ENCODE measurements around the gene AKR7A2. TPM values are rescaled to one million over a fixed set of nuclear protein-coding genes. Genes with fewer than 3 reads are reported as not detected.
"Not testable (repeated sequence)": the region's sequence is repeated elsewhere in the genome, so short reads cannot be mapped to it uniquely, and the experiment has no call there.

Gene AKR7A2
- polyA plus RNA-seq, 3 donors: 19.5 to 117 (median 89.3) TPM

DNA sequence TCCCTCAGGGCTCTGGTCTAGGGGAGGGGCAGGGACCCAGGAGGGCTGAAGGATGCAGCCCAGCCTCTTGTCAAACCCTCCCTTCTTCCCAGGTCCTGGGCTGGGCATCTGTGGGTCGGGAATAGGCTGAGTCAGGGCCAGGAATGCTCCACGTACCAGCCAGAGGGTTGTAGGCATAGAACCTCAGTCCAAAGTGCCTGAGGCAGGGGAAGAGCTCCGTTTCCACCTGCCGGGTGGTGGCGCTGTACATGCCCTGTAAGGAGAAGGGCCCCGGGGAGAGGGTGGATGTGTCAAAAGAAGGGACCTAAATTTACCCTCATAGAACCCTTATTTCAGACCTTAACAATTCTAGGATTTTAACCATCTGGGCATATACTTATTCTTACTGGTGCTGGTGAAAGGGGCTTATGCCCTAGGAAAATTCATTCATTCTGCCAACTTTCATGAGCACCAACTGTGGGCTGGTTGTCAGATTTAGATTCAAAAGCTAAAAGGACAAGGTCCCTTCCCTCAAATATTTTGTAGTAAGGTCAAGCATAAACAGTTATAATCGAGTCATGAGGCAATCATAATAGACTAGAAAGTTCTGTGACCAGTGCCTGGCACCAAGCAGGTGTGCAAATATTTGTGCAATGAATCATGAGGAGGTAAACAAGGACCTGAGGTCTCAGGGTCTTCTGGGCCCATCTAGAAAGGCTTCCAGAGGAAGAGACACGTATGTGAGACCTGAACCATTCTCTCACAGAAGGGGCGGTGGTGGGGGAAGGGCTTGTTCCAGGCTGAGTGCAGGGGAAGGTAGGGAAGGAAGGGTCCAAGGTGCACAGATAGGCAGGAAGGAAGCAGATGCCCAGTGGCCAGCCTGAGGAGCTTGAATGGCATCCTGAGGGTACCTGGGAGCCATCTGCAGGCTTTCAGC, 42.3 kb downstream of the AKR7A2 start:
- H3K9me3 ChIP-seq (replicated peaks in 1 of 2; ENCODE audit: control insufficient read depth in 1 of 2, insufficient read depth in 1 of 2, low read length in 2 of 2); H3K4me1 Mint-ChIP-seq; H3K4me3 ChIP-seq (replicated peaks in 1 of 3; ENCODE audit: low read depth in 2 of 3, low read length in 3 of 3); H3K9me3 Mint-ChIP-seq; H3K36me3 ChIP-seq (replicated peaks in 1 of 2; ENCODE audit: control insufficient read depth in 1 of 2, insufficient read depth in 2 of 2, low read length in 2 of 2); H2AFZ ChIP-seq (ENCODE audit: insufficient read depth, low read depth, low read length, poor library complexity, severe bottlenecking); H3K36me3 Mint-ChIP-seq; H3K79me2 ChIP-seq (ENCODE audit: insufficient read depth, low read length); intact Hi-C loops (cut with micrococcal nuclease); H3K4me2 ChIP-seq (replicated peaks; ENCODE audit: extremely low read depth, low read length, poor library complexity, severe bottlenecking); H3K9ac ChIP-seq (ENCODE audit: insufficient read depth, low read length, poor library complexity, severe bottlenecking); H4K20me1 ChIP-seq (ENCODE audit: insufficient read depth, low read length); H3K4me1 ChIP-seq (ENCODE audit: control insufficient read depth in 1 of 2, insufficient read depth in 2 of 2, low read length in 2 of 2); H3K27ac ChIP-seq (ENCODE audit: low read depth in 1 of 2, low read length in 2 of 2); H3K27ac Mint-ChIP-seq; DNase-seq; H3K4me3 Mint-ChIP-seq: not testable (repeated sequence)
- peaks cover 5 to 16% of the 10 kb centered on the region in 2 donors for H3K27me3 ChIP-seq (ENCODE audit: control insufficient read depth in 2 of 2, insufficient read depth in 2 of 2, low read length in 2 of 2)
- peaks cover 18 to 27% (median 21%) of the 10 kb centered on the region in 3 donors for H3K27me3 Mint-ChIP-seq (ENCODE audit: low read depth in 3 of 3)
- no CpG with 5 or more reads among the region's 9 CpGs for WGBS (ENCODE audit: insufficient coverage)

GRCh38 chr1:19268445-19268844, 43.5 kb downstream of the AKR7A2 start:
- peaks cover 9 to 15% (median 11%) of the 10 kb centered on the region in 3 donors for H3K27me3 Mint-ChIP-seq (ENCODE audit: low read depth in 3 of 3)
- Histone ChIP-seq H2AFZ (ENCODE audit: insufficient read depth, low read depth, low read length, poor library complexity, severe bottlenecking) (no peak overlapping the region), H3K27ac (ENCODE audit: low read depth in 1 of 2, low read length in 2 of 2) (no peak overlapping the region), H3K9me3 (replicated peaks in 1 of 2; ENCODE audit: control insufficient read depth in 1 of 2, insufficient read depth in 1 of 2, low read length in 2 of 2) (no peaks in the 10 kb centered on the region), H3K4me2 (replicated peaks; ENCODE audit: extremely low read depth, low read length, poor library complexity, severe bottlenecking) (no peak overlapping the region), H3K36me3 (replicated peaks in 1 of 2; ENCODE audit: control insufficient read depth in 1 of 2, insufficient read depth in 2 of 2, low read length in 2 of 2) (no peaks in the 10 kb centered on the region), H3K4me3 (replicated peaks in 1 of 3; ENCODE audit: low read depth in 2 of 3, low read length in 3 of 3) (no peak overlapping the region), H3K27me3 (ENCODE audit: control insufficient read depth in 2 of 2, insufficient read depth in 2 of 2, low read length in 2 of 2) (peaks cover 0 to 6% of the 10 kb centered on the region in 2 donors), H3K79me2 (ENCODE audit: insufficient read depth, low read length) (no peaks in the 10 kb centered on the region), H3K9ac (ENCODE audit: insufficient read depth, low read length, poor library complexity, severe bottlenecking) (no peak overlapping the region), H4K20me1 (ENCODE audit: insufficient read depth, low read length) (no peaks in the 10 kb centered on the region), H3K4me1 (ENCODE audit: control insufficient read depth in 1 of 2, insufficient read depth in 2 of 2, low read length in 2 of 2) (no peaks in the 10 kb centered on the region)
- no peak for TF ChIP-seq CTCF (IDR thresholded peaks at IDR 0.05)
- WGBS (ENCODE audit: insufficient coverage): 80% methylated on average over 11 of the region's 11 CpGs
- no peak overlapping the region for H3K27ac Mint-ChIP-seq
- peaks cover 0 to 1% of the 10 kb centered on the region in 2 donors for H3K36me3 Mint-ChIP-seq
- H3K4me3 Mint-ChIP-seq: no peak overlapping the region
- no peaks in the 10 kb centered on the region for H3K4me1 Mint-ChIP-seq
- peaks cover 0 to 3% (median 2%) of the 10 kb centered on the region in 7 donors for H3K9me3 Mint-ChIP-seq
- intact Hi-C loops (cut with micrococcal nuclease): no loop called here
- DNase-seq: no peak
